Inferior parietal cortex (tissue), 1 donor: ENCODE data around the gene CHRDL2.
"Not testable (repeated sequence)": the region's sequence is repeated elsewhere in the genome, so short reads cannot be mapped to it uniquely, and the experiment has no call there.

Source experiments
- DNase-seq: peaks from one replicate; pipeline ENCODE4 v3.0.0-alpha.2; 2016; ENCODE audit errors: extremely low spot score

Gene CHRDL2, protein sequence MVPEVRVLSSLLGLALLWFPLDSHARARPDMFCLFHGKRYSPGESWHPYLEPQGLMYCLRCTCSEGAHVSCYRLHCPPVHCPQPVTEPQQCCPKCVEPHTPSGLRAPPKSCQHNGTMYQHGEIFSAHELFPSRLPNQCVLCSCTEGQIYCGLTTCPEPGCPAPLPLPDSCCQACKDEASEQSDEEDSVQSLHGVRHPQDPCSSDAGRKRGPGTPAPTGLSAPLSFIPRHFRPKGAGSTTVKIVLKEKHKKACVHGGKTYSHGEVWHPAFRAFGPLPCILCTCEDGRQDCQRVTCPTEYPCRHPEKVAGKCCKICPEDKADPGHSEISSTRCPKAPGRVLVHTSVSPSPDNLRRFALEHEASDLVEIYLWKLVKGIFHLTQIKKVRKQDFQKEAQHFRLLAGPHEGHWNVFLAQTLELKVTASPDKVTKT

DNA sequence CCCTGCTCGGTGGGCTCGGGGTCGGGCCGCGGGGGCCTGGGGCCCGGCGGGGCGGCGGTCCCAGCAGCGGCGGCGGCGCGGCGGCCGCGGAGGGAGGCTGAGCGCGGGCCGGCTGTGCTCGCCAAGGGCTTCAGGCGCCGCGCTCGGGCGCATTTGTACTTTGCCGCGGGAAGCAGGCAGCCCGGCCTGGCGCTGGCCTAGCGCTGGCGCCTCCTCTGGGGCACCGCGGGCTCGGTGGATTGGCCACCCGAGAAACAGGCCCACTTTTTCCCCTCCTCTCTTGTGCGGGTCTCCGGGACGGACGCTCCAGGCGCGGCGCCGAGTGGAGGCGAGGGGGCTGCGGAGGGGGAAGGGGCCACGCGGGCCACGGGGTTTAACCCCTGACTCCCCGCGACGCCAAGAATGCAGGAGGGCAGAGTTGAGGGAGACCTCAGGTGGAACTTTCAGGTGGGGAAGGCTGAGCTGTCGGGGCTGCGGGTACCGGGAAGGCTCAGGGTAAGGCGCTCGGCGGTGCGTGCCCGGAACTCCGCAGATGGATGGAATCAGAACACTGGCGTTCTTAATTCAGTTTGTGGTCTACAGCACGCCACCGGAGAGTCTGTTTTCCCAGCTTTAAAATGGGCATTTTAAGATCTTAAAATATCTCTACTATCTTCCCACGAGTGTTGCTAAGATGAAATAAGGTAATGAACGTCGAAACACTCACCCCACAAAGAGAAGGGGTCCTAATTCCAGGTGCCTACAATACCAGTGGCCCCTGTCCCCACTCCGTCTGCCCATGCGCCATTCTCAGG, at the start of gene CHRDL2:
TSS of gene CHRDL2 (minus strand) at position 126 of the 794 bp plus-strand sequence. CDS start 538 bp downstream, outside the sequence.
- no peak for DNase-seq

- DNase-seq: peak; percentile 40
Measured at GRCh38 chr11:74780248-74781005, 49.2 kb upstream of the CHRDL2 start.

DNA sequence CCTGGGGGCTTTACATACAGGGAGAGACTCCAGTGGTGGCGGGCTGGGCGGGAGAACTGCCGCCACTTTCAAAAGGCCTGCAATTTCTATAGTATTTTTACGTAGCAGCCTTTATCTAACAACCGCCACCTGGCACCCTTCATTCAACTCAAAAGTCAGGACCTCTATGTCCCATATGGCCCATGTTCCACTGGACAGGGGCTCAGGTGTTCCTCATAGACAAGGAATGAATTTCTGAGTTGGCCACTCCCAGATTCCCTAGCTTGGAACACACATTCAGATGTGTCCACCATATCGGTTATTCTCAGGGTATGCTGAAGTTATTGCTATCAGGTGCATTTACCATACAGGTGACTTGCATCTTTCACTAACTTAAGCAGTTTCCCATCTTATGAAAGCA, 47.4 kb upstream of the CHRDL2 start:
- no peak for DNase-seq

DNA sequence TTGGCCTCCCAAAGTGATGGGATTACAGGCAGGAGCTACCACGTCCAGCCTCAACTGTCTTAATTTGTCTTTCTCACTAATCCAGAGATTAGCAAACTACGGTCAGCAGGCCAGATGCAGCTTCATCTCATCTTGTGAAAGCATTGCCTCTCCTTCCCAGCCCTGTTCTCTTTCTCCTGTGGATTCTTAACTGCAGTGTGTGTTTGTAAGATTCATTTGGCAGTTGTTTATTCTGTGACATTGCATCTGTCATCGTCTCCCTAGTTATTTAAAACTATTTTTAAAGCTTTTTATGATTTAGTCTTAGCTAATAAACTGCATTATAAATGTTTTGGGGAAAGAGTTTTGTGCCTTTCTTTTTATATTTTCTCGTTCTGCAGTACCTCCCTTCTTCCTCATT, 46.7 kb upstream of the CHRDL2 start:
- DNase-seq: no peak

GRCh38 chr11:74777038-74777437, 45.8 kb upstream of the CHRDL2 start:
- no peak for DNase-seq

DNA sequence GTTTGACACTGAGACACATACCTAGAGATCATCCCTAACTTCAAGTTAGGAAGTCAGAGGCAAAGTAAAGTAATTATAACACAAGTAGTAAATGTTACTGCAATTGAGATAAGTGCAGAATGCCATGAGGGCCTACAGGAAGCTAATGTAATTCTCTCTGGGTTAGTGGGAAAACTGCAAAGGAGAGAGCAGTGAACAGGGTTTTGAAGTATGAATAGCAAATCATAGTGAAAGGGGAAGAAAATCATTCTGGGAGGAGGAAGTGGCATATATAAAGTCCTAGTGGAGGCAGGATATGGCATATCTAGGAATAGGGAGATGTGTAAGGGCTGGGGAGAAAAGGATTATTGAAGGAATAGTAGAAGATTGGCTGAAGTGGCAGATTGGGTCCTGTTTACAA, 45.3 kb upstream of the CHRDL2 start:
- DNase-seq: no peak

DNA sequence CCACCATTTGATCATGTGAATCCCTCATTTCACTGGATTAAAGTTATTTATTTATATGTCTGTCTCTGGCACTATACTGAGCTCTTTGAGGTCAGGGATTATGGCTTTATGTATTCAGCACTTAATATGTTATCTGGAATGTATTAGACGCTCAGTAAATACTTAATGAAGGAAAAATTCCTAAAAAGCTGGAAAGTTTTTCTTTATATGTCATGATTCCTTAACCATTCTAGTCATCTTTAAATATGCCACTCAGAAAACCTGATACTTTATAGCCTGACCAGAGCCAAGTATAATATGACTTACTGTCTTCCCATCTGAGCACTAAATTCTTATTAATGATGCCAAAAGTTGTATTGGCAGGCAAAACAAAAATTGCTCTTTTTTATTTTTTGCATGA, 44.5 kb upstream of the CHRDL2 start:
- DNase-seq: no peak

DNA sequence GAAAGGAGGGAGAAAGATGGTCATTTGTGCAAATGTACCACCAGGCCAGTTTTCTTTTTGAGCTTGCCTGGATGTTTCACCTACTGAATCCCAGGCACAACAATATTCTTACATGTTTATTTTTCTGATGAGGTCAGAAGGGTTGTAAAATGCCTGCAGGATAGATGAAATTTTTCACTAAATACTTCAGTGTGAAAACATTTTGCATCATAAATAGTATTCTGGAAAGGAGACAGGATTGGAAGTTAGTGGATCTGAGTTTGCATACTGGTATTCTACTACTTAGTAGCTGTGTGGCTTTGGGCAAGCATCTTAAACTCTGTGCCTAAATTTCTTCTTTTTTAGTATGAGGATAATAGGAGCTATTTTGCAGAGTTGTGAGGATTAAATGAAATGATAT, 42.2 kb upstream of the CHRDL2 start:
- DNase-seq: no peak

- no peak for DNase-seq
Measured at GRCh38 chr11:74771139-74771538, 39.9 kb upstream of the CHRDL2 start.

GRCh38 chr11:74770456-74770855, 39.2 kb upstream of the CHRDL2 start:
- no peak for DNase-seq

- no peak for DNase-seq
Measured at GRCh38 chr11:74769055-74769707, 38.0 kb upstream of the CHRDL2 start.

DNA sequence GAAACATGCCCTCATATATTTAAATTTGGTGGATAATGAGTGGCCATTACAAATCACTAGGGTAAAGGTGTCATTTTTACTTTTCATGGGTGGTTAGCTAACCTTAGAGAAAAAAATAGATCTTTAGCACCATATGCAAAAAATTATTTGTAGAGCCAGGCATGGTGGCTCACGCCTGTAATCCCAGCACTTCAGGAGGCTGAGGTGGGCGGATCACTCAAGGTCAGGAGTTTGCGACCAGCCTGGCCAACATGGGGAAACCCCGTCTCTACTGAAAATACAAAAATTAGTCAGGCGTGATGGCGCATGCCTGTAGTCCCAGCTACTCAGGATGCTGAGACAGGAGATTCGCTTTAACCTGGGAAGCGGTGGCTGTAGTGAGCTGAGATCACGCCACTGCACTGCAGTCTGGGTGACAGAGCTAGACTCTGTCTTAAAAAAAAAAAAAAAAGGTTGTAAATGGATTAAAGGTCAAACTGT, 37.0 kb upstream of the CHRDL2 start:
- not testable (repeated sequence) for DNase-seq

GRCh38 chr11:74766905-74767304, 35.7 kb upstream of the CHRDL2 start:
- DNase-seq: no peak

- no peak for DNase-seq
Measured at GRCh38 chr11:74756571-74756970, 25.3 kb upstream of the CHRDL2 start.

DNA sequence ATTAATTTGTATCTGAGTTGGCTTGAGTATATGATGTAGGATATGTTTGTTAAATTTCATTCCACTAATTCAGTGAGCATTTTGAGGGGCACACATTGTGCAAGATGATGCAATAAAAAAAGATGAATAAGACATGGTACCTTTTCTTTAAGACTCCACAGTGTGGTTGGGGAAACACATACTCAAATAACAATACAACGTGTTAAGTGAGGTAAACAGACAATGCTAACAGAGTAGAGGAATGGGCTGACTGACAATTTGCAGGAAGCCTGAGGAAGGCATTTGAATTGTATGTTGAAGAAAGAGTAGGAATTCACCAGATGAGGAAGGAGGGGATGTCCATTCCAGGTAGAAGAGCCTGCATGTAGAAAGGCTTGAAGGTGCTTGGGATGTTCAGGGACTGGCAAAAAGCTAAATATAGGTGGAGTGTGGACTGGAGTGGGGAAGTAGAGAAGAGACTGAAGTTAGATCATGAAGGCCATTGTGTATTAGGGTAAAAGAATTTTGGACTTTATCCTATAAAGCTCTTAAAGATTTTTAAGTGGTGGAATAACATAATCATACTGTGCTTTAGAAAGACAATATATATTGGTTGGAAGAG, 24.3 kb upstream of the CHRDL2 start:
- no peak for DNase-seq

GRCh38 chr11:74754507-74755252, 23.5 kb upstream of the CHRDL2 start:
- DNase-seq: no peak

- DNase-seq: no peak
Measured at GRCh38 chr11:74751303-74751702, 20.1 kb upstream of the CHRDL2 start.

GRCh38 chr11:74750598-74750997, 19.4 kb upstream of the CHRDL2 start:
- not testable (repeated sequence) for DNase-seq

DNA sequence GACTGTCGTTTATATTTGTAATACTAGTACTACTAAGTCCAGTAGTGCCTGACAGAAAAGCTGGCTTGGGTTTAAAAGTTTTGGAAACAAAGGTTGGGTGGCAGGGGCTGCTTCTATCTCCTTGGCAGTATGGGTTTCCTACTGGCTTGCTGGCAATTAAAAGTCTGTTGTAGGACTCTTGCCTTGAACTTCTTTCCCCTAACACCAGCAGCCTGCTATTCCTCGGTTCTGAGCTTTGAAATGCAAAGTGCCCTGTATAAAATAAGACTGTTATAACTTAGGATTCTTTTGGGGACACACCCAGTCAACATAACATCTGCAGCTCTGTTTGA, 18.7 kb upstream of the CHRDL2 start:
- no peak for DNase-seq

DNA sequence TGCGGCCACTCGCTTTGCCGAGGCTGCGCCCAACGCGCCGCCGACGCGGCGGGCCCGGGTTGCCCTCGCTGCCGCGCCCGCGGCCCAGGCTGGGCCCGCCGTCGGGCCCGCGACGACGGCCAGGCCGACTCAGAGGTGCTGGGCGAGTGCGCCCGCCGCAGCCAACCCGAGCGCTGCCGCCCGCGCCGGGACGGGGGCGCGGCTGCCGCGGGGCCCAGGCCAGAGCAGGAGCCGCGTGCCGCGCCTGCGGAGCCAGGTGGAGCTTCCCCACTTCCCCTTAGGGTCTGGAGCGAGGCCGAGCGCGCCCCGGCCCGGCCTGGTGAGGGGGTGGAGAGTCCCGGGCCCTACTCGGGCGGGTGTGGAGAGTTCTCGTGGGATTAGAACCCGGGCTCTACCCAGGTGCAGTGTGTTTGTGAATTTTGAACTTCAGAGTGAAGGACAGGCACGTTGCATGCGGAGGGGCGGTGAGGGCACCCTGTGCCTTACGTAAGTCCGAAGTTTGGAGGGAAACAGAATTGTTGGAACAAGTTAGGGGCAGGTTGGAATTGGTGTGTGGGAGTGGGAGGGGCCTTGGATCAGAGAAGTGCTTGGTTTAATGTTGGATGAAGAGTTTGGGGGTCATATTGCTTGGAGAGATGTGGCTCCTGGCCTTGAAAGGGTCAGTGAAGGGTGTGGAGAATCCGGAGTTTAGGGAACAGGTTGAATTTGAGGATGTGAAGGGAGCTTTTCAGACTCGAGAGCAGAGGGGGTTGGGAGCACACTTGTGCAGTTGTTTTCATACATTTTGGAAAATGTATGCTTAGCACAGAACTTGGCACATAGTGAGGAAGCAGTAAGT, 18.1 kb upstream of the CHRDL2 start:
- DNase-seq: no peak
